Measurements from ENCODE around the gene KAT8.

DNA sequence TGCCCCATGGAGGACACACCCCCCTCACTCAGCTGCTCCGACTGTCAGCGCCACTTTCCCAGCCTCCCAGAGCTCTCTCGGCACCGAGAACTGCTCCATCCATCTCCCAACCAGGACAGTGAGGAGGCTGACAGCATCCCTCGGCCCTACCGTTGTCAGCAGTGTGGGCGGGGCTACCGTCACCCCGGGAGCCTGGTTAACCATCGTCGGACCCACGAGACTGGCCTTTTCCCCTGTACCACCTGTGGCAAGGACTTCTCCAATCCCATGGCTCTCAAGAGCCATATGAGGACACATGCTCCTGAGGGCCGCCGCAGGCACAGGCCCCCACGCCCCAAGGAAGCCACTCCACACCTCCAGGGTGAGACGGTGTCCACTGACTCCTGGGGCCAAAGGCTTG is 41.1 kb upstream of the KAT8 start:
- TF ChIP-seq, protein P1, sequence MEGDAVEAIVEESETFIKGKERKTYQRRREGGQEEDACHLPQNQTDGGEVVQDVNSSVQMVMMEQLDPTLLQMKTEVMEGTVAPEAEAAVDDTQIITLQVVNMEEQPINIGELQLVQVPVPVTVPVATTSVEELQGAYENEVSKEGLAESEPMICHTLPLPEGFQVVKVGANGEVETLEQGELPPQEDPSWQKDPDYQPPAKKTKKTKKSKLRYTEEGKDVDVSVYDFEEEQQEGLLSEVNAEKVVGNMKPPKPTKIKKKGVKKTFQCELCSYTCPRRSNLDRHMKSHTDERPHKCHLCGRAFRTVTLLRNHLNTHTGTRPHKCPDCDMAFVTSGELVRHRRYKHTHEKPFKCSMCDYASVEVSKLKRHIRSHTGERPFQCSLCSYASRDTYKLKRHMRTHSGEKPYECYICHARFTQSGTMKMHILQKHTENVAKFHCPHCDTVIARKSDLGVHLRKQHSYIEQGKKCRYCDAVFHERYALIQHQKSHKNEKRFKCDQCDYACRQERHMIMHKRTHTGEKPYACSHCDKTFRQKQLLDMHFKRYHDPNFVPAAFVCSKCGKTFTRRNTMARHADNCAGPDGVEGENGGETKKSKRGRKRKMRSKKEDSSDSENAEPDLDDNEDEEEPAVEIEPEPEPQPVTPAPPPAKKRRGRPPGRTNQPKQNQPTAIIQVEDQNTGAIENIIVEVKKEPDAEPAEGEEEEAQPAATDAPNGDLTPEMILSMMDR (IDR thresholded peaks at IDR 0.05) = no peak
- TF ChIP-seq EP300 (IDR thresholded peaks at IDR 0.05) = no peak
- TF ChIP-seq POLR2A (IDR thresholded peaks at IDR 0.05) = no peak
- no peak for TF ChIP-seq POLR2AphosphoS5 (IDR thresholded peaks at IDR 0.05)

Measured in upper lobe of left lung (tissue), 4 donors.